GM08714 (cell line): Measurements from ENCODE around the gene FZR1.

Source experiments
- H3K4me3 ChIP-seq: fragments of 200-500 bp; sonication (Bioruptor generic); 2 replicates; pipeline ENCODE4 v1.5.1; 2014; ENCODE audit warnings: mild to moderate bottlenecking, low read length, inconsistent platforms
- ZNF274 ChIP-seq: IDR thresholded peaks from 2 replicates; pipeline ENCODE4 v1.6.1; 2012; ENCODE audit warnings: mild to moderate bottlenecking, low read depth, low read length

The FZR1 gene

GRCh38 chr19:3533033-3533432 lies 26.9 kb downstream of the FZR1 start:
- H3K4me3 ChIP-seq, result no peak overlapping the region
- TF ChIP-seq ZNF274, result no peak

DNA sequence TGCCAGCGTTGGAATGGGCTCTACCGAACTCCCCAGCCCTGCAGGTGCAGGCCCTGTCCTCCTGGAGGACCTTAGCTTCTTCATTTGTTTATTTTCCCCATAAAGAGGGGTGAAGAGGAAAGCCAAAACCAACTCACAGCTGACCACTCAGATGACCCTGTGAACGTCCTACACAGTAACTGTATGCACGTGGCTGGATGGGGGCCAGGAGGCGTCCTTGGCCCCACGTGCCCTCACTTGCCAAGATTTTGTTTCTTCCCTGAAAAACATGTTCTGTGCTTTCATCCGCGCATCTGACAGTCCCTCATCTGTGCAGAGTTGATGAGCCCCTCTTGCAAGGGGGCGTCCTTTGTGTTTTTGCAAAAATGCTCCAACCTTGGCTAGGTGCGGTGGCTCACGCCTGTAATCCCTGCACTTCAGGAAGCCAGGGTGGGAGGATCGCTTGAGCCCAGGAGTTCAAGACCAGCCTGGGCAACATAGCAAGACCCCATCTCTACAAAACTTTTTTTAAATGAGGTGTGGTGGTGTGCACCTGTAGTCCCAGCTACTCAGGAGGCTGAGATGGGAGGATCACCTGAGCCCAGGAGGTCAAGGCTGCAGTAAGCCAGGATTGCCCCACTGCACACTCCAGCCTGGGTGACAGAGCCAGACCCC lies 27.6 kb downstream of the FZR1 start:
- H3K4me3 ChIP-seq, result no peak overlapping the region
- no peak for TF ChIP-seq ZNF274

DNA sequence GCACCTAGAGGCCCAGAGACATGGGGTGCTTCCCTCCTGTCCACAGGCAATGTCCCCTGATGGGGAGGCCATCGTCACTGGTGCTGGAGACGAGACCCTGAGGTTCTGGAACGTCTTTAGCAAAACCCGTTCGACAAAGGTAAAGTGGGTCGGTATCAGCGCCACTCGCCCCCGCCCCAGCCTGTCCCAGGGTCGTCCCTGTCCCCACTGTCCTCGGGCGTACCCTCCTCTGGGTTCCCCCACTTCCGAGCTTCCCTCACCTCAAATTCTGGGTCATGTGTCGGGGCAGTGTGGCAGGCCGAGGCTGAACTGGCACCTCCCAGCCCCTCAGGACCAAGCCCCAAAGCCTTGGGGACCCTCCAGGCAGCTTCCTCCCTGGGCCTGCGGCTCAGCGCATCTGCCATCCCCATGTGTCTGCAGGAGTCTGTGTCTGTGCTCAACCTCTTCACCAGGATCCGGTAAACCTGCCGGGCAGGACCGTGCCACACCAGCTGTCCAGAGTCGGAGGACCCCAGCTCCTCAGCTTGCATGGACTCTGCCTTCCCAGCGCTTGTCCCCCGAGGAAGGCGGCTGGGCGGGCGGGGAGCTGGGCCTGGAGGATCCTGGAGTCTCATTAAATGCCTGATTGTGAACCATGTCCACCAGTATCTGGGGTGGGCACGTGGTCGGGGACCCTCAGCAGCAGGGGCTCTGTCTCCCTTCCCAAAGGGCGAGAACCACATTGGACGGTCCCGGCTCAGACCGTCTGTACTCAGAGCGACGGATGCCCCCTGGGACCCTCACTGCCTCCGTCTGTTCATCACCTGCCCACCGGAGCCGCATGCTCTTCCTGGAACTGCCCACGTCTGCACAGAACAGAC lies 28.5 kb downstream of the FZR1 start:
- no peak for TF ChIP-seq ZNF274

GRCh38 chr19:3535235-3535535 lies 29.1 kb downstream of the FZR1 start:
- no peak for TF ChIP-seq ZNF274

More for the DNA sequence above, 28.5 kb downstream of the FZR1 start:
- no peak overlapping the region for H3K4me3 ChIP-seq

GRCh38 chr19:3535563-3535965 lies 29.5 kb downstream of the FZR1 start:
- no peak for TF ChIP-seq ZNF274
- H3K4me3 ChIP-seq, result no peak overlapping the region

More at GRCh38 chr19:3535235-3535535, 29.1 kb downstream of the FZR1 start:
- H3K4me3 ChIP-seq, result no peak overlapping the region

GRCh38 chr19:3535981-3536380 lies 29.9 kb downstream of the FZR1 start:
- H3K4me3 ChIP-seq, result no peak overlapping the region
- TF ChIP-seq ZNF274, result no peak

DNA sequence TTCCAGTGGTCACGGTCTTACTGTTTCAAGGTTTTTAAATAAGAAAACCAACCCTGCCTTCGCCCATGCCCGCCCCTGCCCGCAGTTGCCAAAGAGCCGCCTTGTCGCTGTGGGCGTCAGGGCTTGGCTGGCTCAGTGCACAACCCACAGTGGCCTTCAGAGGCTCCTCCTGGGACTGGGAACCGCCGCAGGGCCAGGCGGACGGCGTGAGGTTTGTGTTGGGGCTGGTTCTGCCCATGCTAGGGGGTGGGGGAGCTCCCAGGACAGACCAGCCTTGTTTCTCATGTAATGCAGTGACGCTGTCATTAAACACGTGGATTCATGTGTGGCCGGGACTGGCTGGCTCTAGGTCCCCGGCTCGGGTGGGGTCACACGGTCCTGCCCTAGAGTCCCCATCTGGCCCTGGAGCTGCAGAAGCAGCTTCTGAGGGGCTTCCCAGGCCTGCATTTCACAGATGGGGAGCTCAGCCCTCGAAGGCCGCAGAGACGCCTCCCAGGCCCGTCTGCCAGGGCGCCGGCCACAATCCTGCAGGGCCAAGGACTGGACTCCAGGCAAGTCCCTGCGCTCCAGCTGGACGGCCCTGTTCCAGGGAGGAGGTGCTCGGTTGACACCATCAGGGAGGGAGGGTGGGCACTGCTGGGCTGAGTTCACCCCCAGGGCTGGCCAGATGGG lies 30.5 kb downstream of the FZR1 start:
- H3K4me3 ChIP-seq, result no peak overlapping the region
- TF ChIP-seq ZNF274, result no peak

GRCh38 chr19:3537101-3537437 lies 31.0 kb downstream of the FZR1 start:
- TF ChIP-seq ZNF274, result no peak
- no peak overlapping the region for H3K4me3 ChIP-seq

DNA sequence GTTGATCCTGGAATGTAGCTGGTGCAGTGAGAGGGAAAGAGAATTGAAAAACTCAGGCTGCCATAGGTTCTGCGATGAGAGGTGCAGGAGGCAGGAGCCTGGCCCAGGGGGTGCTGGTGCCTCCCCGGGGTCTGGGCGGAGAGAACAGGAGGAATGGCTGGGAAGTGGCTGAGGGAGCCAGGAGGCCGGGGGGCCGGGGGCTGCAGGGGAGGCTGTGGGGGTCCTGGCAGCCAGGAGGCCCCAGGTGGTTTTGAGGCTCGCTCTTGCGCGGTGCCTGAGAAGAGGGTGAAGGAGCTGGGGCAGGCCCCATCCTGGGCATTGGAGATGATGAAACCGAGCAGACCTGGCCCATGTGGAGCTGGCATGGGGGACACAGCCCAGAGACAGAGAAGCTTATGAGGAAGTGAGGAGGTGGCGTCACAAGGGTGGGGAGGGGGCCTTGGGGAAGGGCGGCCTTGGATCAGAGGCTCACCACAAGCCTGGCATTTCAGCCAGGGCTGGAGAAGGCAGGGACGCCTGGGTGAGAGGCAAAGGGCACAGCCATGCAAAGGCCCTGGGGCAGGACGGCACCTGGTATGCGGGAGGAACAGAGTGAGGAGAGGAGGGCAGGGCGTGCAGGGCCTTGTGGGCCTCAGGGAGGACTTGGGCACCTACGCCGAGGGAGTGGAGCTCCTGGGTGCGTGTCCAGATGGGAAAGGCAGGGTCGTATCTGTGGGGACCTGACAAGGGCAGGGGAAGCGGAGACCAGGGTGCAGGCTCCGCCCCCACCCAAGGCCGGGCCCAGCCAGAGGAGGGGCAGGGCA lies 31.5 kb downstream of the FZR1 start:
- H3K4me3 ChIP-seq, result no peak overlapping the region
- TF ChIP-seq ZNF274, result no peak

DNA sequence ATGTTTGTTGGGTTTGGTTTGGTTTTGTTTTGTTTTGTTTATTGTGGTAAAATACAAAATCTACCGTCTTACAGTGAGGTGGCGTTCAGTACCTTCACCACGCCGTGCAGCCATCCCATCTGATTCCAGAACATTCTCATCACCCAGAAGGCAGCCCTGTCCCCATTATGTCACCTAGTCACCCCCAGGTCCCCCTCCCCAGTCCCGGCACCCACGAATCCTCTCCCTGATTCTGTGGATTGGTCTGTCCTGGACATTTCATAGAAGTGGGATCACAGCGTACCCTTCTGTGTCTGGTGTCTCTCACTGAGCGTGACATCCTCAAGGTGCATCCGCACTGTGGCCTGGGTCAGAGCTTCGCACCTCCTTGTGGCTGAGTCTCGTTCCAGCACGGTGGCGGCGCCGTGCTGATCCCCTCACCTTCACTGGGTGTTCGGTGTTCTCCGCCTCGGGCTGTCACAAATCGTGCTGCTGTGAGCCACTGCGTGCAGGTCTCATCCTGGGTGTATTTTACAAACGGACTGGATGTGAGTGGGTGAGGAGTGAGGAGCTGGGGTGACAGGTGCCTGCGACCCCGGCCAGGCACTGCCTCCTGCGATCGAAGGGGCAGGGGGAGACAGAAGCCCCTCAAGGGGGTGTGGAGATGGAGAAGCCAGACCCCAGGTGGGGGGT lies 32.3 kb downstream of the FZR1 start:
- no peak for TF ChIP-seq ZNF274
- H3K4me3 ChIP-seq, result no peak overlapping the region

DNA sequence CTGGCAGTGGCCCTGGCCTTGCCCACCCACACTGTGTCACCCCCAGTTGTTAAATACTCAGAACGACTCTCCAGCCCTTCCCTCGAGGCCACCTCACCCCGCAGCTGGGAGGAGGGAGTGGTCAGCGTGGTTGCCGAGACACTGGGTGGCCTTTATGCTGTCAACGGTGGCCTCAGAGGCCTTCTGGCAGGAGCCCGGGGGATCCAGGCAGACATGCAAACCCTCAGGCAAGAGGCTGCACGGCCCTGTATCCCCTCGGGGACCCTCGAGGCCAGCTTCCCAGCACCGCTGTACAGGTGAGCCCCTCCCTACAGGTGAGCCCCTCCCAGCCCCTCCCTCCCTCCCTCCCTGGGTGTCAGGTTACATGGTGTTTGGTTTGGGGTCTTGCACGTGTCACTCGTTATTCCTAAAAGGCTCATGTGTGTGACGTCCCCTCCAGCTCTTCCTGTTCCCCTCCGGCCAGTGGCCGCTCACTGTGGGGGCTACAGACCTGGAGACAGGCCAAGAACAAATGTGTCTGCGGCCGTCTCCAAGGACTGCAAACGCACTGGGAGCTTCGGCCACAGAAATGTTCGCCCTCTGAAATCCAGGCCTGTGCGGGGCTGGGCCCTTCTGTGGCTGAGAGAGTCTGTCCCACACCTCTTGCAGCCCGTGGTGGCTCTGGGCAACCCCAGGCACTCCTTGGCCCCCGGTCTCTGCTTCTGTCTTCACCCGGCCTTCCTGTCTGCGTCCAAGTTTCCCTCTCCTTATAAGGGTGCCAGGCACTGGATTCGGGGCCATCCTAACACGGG lies 33.0 kb downstream of the FZR1 start, which contains the start of gene TEKTIP1:
Gene TEKTIP1 (plus strand): TSS at position 210 of the 791 bp plus-strand sequence. CDS start 4 bp downstream, at position 214.
- no peak for TF ChIP-seq ZNF274
- H3K4me3 ChIP-seq, result no peak within 1 kb of the TSS

DNA sequence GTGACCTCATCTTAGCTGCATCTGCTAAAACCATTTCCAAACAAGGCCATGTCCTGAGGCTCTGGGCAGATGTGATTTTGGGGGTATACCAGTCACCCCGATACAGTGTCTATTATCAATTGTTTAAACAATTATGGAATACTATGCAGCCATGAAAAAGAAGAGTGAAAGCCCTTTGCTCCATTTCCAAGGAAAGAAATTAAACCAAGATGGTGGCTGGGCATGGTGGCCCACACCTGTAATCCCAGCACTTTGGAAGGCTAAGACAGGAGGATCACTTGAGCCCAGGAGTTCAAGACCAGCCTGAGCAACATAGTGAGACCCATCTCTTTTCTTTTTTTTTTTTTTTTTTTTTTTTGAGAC lies 33.6 kb downstream of the FZR1 start:
- no peak for TF ChIP-seq ZNF274
- H3K4me3 ChIP-seq, result no peak overlapping the region
